Measurements from ENCODE around the gene GGA1. TPM values are rescaled to one million over a fixed set of nuclear protein-coding genes. Genes with fewer than 3 reads are reported as not detected.

GGA1 gene
- total and polyA plus RNA-seq, 10 of the 15 experiments (the other 5 are each of a cell fraction or from before 2014, with no cell fraction given) = 1.4 to 79.4 (median 44.4) TPM

- TF ChIP-seq ZNF687 (IDR thresholded peaks at IDR 0.05) = no peak
These were observed 7.5 kb upstream of the GGA1 start (continued) for GRCh38 chr22:37601203-37601539.

- POLR2A ChIA-PET = interaction anchor here (0.5 to 1.0 kb wide), 6 partner anchors 10 to 60 kb away, joined by 3 to 4 read pairs (median 3); partner anchors contain the start of gene LGALS2
- CTCF ChIA-PET = interaction anchor here (0.6 to 11.8 kb wide), 8 partner anchors 9 to 217 kb away, joined by 3 to 178 read pairs (median 4); partner anchors contain the start of genes LGALS1 and NOL12
- Histone ChIP-seq H2AFZ (ENCODE audit: control insufficient read depth, low read depth, low read length) (peak overlapping the region; percentile 32), H3K27me3 (replicated peaks in 1 of 2; ENCODE audit: control insufficient read depth in 2 of 2, insufficient read depth in 2 of 2, low read length in 1 of 2) (no peaks in the 10 kb centered on the region), H3K79me2 (ENCODE audit: control insufficient read depth, insufficient read depth, low read length) (no peaks in the 10 kb centered on the region), H3K4me3 (no peak overlapping the region), H3K36me3 (ENCODE audit: control insufficient read depth in 2 of 2, insufficient read depth in 2 of 2, low read length in 1 of 2) (no peaks in the 10 kb centered on the region), H3K4me1 (ENCODE audit: control insufficient read depth, insufficient read depth, low read length) (peaks cover 2% of the 10 kb centered on the region; the same call in 1 of the 2 replicates), H3K27ac (ENCODE audit: control insufficient read depth, insufficient read depth) (no peak overlapping the region), H3K4me2 (ENCODE audit: control insufficient read depth, insufficient read depth) (peak overlapping the region; percentile 28), H4K20me1 (ENCODE audit: control insufficient read depth, insufficient read depth) (no peaks in the 10 kb centered on the region), H3K9me3 (replicated peaks; ENCODE audit: control insufficient read depth, insufficient read depth, low read length) (no peaks in the 10 kb centered on the region), H3K9ac (ENCODE audit: control insufficient read depth, insufficient read depth, low read length) (no peak overlapping the region)
- RAD21 ChIA-PET (ENCODE audit: unreplicated experiment) = interaction anchor here (0.6 to 1.3 kb wide), 5 partner anchors 10 to 63 kb away, joined by 3 to 8 read pairs (median 4); no protein-coding TSS in a partner anchor
- peak; percentile 89 for FAIRE-seq
- ATAC-seq = peak; percentile 98
- intact Hi-C loops (cut with micrococcal nuclease; ENCODE audit: unreplicated experiment) (no loop called here), in situ Hi-C loops (cut with MboI) (no loop called here)
- peak; percentile 42 for DNase-seq (ENCODE audit: low read depth, low spot score)
- BruUV-seq (replicated peaks) = no TSS peak
- SMC1A ChIA-PET (ENCODE audit: uncharacterized antibody, unreplicated experiment) = interaction anchor here (0.6 to 1.8 kb wide), 3 partner anchors 10 to 31 kb away, joined by 3 to 6 read pairs (median 4); no protein-coding TSS in a partner anchor
- 43% methylated on average over 14 of the region's 14 CpGs for WGBS (ENCODE audit: insufficient coverage, insufficient replicate concordance, low lambda C conversion rate, missing lambda C conversion rate)
- TF ChIP-seq FOS (IDR thresholded peaks at IDR 0.05; ENCODE audit: borderline replicate concordance, extremely low read depth, insufficient read length) (peak; percentile 28), LARP7 (IDR thresholded peaks at IDR 0.05) (no peak), CHD2 (IDR thresholded peaks at IDR 0.05; ENCODE audit: borderline replicate concordance, low read depth, low read length) (0 out of 2 replicates have a peak, but pooled peaks have one; percentile 19), PKNOX1 (IDR thresholded peaks at IDR 0.05) (peak; percentile 97), ESRRA (IDR thresholded peaks at IDR 0.05; ENCODE audit: low read length) (no peak), POU2F2 (IDR thresholded peaks at IDR 0.05; ENCODE audit: borderline replicate concordance, low read depth, low read length) (peak; percentile 95), RAD51 (IDR thresholded peaks at IDR 0.05) (no peak), NFYB (IDR thresholded peaks at IDR 0.05; ENCODE audit: insufficient read depth, low read depth, low read length) (peak; percentile 80), SMARCA5 (IDR thresholded peaks at IDR 0.05) (no peak), SIX5 (IDR thresholded peaks at IDR 0.05; ENCODE audit: low read depth, low read length, severe bottlenecking) (no peak), SP1 (IDR thresholded peaks at IDR 0.05; ENCODE audit: low read depth, low read length) (peak; percentile 85), PBX3 (IDR thresholded peaks at IDR 0.05; ENCODE audit: insufficient replicate concordance, low read depth, low read length) (peak; percentile 89), DPF2 (IDR thresholded peaks at IDR 0.05) (0 out of 2 replicates have a peak, but pooled peaks have one; percentile 20)
These were observed 6.8 kb upstream of the GGA1 start for GRCh38 chr22:37601540-37602442.

Measured in GM12878 (cell line).